ENCODE data around the gene AVPR2.

AVPR2 gene

GRCh38 chrX:153954558-153955227 is 50.2 kb downstream of the AVPR2 start:
- no peak for DNase-seq

DNA sequence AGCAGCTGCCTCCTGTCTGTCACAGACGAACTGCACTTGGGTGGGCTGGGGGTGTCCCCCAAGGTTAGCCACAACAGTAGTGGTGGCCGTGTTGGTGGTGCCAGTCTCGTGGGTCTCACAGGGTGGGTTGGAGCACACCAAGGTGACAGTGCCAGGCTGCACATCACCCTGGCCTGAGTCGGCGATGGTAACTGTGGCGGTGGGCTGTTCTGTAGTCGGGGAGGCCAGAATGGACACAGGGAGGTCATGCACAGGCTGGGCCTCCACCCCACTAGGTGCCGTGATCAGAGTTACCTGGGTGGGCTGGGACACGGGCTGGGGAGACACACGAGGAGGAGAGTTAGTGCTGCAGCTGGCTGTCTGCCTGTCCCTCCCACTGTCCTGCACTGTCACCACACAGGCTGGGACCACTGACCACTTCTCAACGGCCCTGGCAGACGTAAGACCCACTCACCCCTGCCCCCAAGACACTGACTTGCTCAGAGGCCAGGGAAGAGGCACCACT is 50.8 kb downstream of the AVPR2 start:
- no peak for DNase-seq

DNA sequence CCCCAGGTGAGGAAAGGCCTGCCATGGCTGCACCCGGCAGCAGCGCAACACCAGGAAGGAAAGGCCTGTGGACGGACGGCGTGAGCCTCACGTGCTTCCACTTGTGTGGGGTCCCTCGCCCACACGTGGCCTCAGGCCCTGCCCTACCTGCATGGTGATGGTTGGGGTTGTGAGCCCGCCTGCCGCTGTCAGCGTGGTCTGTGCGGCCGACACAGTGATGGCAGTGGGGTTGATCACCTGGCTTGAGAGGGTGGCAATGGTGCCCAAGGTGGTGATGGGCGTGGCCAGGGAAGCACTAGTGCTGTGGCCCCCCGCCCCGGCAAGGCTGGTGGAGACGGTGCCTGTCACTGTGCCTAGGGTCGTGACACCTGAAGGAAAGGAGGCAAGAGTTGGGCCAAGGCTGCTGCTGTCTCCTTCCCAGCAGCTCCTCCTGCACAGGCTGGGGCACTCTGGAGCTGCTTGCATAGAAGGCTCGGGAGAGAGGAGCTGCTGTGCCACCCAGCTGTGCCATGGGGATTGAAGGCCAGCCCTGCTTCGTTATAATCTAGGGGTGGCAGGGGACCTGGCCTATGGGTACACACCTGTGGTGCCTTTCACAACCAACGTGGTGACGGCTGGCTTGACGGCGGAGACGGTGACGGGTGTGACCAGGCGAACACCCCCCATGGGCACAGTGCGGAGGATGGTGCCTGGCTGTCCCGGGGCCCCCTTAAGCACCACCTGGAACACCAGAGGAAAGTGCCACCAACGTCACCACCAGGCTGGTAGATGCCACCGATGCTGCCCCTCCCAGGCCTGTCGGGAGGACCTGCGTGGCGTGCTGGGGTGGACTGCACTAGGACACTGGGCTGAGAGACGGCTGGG is 51.8 kb downstream of the AVPR2 start:
- DNase-seq = no peak

Data from NCI-H1092 (cell line).